Endothelial cell of umbilical vein (primary cell): ENCODE results near the gene SHISA6. TPM values are rescaled to one million over a fixed set of nuclear protein-coding genes. Genes with fewer than 3 reads are reported as not detected.

ENCODE experiments used
- BruUV-seq: library from RNA; stranded (reverse); fragments of 400-500 nt; replicated peaks from 2 replicates; lab custom pipeline; 2021; lab: Mats Ljungman, UMichigan
- CTCF ChIA-PET: fragments of 300-600, 350-600 bp; sonication (Branson Sonifier 250); formaldehyde crosslinking; loops from one replicate; lab custom pipeline; 2021; ENCODE audit warnings: antibody characterized with exemption, inconsistent platforms; lab: Charles Lee
- POLR2A ChIA-PET: fragments of 300-600, 350-600 bp; sonication (Branson Sonifier 250); formaldehyde crosslinking; loops from one replicate; lab custom pipeline; 2021; ENCODE audit warnings: antibody characterized with exemption, inconsistent platforms; lab: Charles Lee
- DNase-seq: peaks from one replicate; pipeline ENCODE4 v3.0.0-alpha.2; 2011; ENCODE audit warnings: low read depth, low spot score
- FAIRE-seq: peaks from 2 replicates; lab custom pipeline; 2011; peaks lifted over from hg19 to GRCh38; lab: Jason Lieb, UNC
- H2AFZ ChIP-seq: 2 replicates; pipeline ENCODE4 v1.6.0; 2012; ENCODE audit warnings: low read depth, low read length, control low read depth, inconsistent platforms
- H3K27ac ChIP-seq: 2 replicates; pipeline ENCODE4 v1.5.1; 2011; ENCODE audit warnings: low read depth, mild to moderate bottlenecking, control low read depth, low read length, moderate library complexity; ENCODE audit not compliant: insufficient read depth
- H3K27me3 ChIP-seq, 2 experiments: 2 replicates each; pipeline versions ENCODE4 v1.6.0 to v1.6.1; 2011; ENCODE audit warnings: low read length in 2 of 2, mixed read lengths in 1 of 2; ENCODE audit not compliant: control insufficient read depth in 2 of 2, insufficient read depth in 2 of 2
- H3K36me3 ChIP-seq, 2 experiments: 2 replicates in 1 of 2; 3 replicates in 1 of 2; pipeline ENCODE4 v1.5.1; 2011; ENCODE audit warnings: low read length in 2 of 2, mild to moderate bottlenecking in 1 of 2, moderate library complexity in 1 of 2; ENCODE audit not compliant: control insufficient read depth in 2 of 2, insufficient read depth in 2 of 2; ENCODE audit errors: extremely low read depth in 1 of 2
- H3K4me1 ChIP-seq: 3 replicates; pipeline ENCODE4 v1.5.1; 2011; ENCODE audit warnings: mild to moderate bottlenecking, low read length; ENCODE audit not compliant: control insufficient read depth, insufficient read depth; ENCODE audit errors: extremely low read depth
- H3K4me2 ChIP-seq: 2 replicates; pipeline ENCODE4 v1.6.1; 2011; ENCODE audit warnings: low read length, control low read depth, mixed read lengths; ENCODE audit not compliant: insufficient read depth
- H3K4me3 ChIP-seq, 3 experiments: fragments of 200-600 bp in 1 of 3; sonication (generic), shearing (Covaris generic) in 1 of 3; replicated peaks in 1 of 3; 2 replicates each; pipeline ENCODE4 v1.5.1; 2011 to 2016; ENCODE audit warnings: control low read depth in 3 of 3, low read length in 3 of 3, mild to moderate bottlenecking in 2 of 3, inconsistent platforms in 1 of 3, low read depth in 1 of 3, moderate library complexity in 1 of 3; ENCODE audit not compliant: insufficient read depth in 1 of 3
- H3K79me2 ChIP-seq: 2 replicates; pipeline ENCODE4 v1.6.0; 2012; ENCODE audit warnings: low read length, inconsistent platforms; ENCODE audit not compliant: control insufficient read depth, insufficient read depth
- H3K9ac ChIP-seq: replicated peaks from 2 replicates; pipeline ENCODE3; 2011; ENCODE audit warnings: low read length, control low read depth; ENCODE audit not compliant: insufficient read depth; ENCODE audit errors: extremely low read depth
- H3K9me1 ChIP-seq: replicated peaks from 3 replicates; pipeline ENCODE4 v1.6.0; 2011; ENCODE audit warnings: mild to moderate bottlenecking, low read length; ENCODE audit not compliant: control insufficient read depth, insufficient read depth; ENCODE audit errors: extremely low read depth
- H3K9me3 ChIP-seq: replicated peaks from 2 replicates; pipeline ENCODE4 v1.5.1; 2012; ENCODE audit warnings: low read length, inconsistent platforms; ENCODE audit not compliant: control insufficient read depth, insufficient read depth
- H4K20me1 ChIP-seq: replicated peaks from 2 replicates; pipeline ENCODE3; 2011; ENCODE audit warnings: mild to moderate bottlenecking, low read length; ENCODE audit not compliant: control insufficient read depth, insufficient read depth; ENCODE audit errors: extremely low read depth
- FOS ChIP-seq: IDR thresholded peaks from 2 replicates; pipeline ENCODE4 v1.6.1; 2011; ENCODE audit warnings: mild to moderate bottlenecking, low read length, moderate library complexity, borderline replicate concordance; ENCODE audit not compliant: insufficient read depth
- GATA2 ChIP-seq: IDR thresholded peaks from 2 replicates; pipeline ENCODE4 v1.7.0; 2011; ENCODE audit warnings: low read depth, mild to moderate bottlenecking, moderate library complexity, mixed read lengths, low read length; ENCODE audit not compliant: insufficient read length, insufficient read depth
- JUN ChIP-seq: IDR thresholded peaks from 2 replicates; pipeline ENCODE4 v1.6.1; 2011; ENCODE audit warnings: borderline replicate concordance, low read depth; ENCODE audit not compliant: insufficient read length, insufficient read depth
- MYC ChIP-seq: IDR thresholded peaks from one replicate; pipeline ENCODE4 v1.6.1; 2011; ENCODE audit warnings: mild to moderate bottlenecking, low read depth, low read length
- POLR2AphosphoS5 ChIP-seq: IDR thresholded peaks from 2 replicates; pipeline ENCODE4 v1.6.1; 2012; ENCODE audit warnings: low read depth, mild to moderate bottlenecking, control low read depth, low read length, moderate library complexity; ENCODE audit not compliant: insufficient read depth
- dilution Hi-C: fragments of 300-500 bp; cut with MboI; formaldehyde crosslinking; loops from one replicate; pipeline ENCODE4 v1.15.0; 2019; ENCODE audit warnings: low sequenced_read_pairs; ENCODE audit not compliant: extremely low pct_ligation_motif_present
- intact Hi-C: fragments of 100-400 bp; cut with micrococcal nuclease; formaldehyde crosslinking; loops from one replicate; pipeline ENCODE4 v1.10.0; 2022
- polyA plus RNA-seq, 4 experiments: library from polyadenylated mRNA; depleted of rRNA in 3 of 4; stranded (reverse) in 3 of 4; unstranded in 1 of 4; fragments of >200 nt; gene quantifications; 2 replicates each; pipeline versions ENCODE4 v1.2.1 to v1.2.3, GENCODE V29; 2011 to 2012; ENCODE audit warnings: missing spikeins in 1 of 4
- total RNA-seq: library from RNA; stranded (reverse); gene quantifications from 2 replicates; pipeline ENCODE4 v1.2.3, GENCODE V29; 2021
- TF ChIP-seq, protein P1 (sequence below): IDR thresholded peaks from 2 replicates; pipeline ENCODE4 v1.6.1; 2011; ENCODE audit not compliant: insufficient read depth, insufficient read length
- TF ChIP-seq, protein P2 (sequence below), 2 donors: IDR thresholded peaks; 1 replicate in 1 of 2; 2 replicates in 1 of 2; pipeline ENCODE4 v1.5.1; 2011; ENCODE audit warnings: low read length in 2 of 2, mild to moderate bottlenecking in 2 of 2, moderate library complexity in 2 of 2, control low read depth in 1 of 2, inconsistent platforms in 1 of 2, low read depth in 1 of 2; ENCODE audit not compliant: insufficient read depth in 1 of 2; ENCODE audit errors: extremely low read depth in 1 of 2

SHISA6 gene
- total and polyA plus RNA-seq, 2 donors (not counting 3 experiments of a cell fraction or from before 2014, with no cell fraction given) = not detected

DNA sequence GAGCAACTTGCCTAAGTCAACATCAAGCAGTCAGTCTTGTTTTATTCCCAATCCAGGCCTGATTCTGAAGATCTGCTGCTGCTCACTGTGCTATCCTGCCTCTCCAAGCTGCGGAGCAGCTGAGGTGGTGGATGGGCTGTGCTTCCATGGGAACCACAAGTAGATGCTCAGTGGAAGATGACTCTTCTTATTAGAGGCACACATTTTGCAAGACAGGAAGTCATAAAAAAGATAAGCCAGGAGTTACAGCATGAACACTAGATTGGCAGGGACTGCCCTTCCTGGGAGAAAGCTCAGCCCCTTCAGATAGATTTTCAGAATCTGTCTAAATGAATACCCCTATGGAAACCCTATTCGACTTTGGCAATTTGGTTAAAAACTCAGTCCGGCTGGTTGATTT is 143.1 kb downstream of the SHISA6 start:
- peaks cover 14% of the 10 kb centered on the region for H3K9me3 ChIP-seq
- POLR2A ChIA-PET = no interaction called here
- BruUV-seq = no TSS peak

DNA sequence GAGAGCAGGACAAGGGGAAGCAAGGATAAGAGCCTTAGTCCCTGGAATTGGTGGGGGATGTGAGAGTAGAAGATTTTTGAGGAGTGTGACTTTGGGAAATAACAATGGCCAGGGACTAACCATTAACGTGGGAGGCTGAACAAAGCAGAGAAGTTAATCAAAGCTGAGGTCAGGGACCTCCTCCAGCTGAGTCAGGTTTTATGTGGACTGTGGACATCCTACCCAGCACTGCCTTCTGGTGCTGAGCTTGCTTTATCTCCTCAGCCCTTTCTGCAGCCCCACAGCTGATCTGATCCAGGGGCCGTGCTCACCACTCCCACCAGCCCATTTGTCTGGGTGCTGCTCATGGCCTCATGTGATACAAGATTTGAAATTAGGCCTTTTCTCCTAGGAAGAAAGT is 146.6 kb downstream of the SHISA6 start:
- Histone ChIP-seq H3K79me2 (no peaks in the 10 kb centered on the region), H3K27ac (no peak overlapping the region), H2AFZ (no peak overlapping the region), H3K9ac (no peak overlapping the region), H3K4me2 (no peak overlapping the region), H3K4me3 (no peak overlapping the region), H3K9me1 (no peaks in the 10 kb centered on the region), H4K20me1 (no peaks in the 10 kb centered on the region), H3K27me3 (no peaks in the 10 kb centered on the region), H3K36me3 (no peaks in the 10 kb centered on the region), H3K9me3 (peaks cover 8% of the 10 kb centered on the region), H3K4me1 (no peaks in the 10 kb centered on the region)
- intact Hi-C loops (no loop called here), dilution Hi-C loops (no loop called here)
- POLR2A ChIA-PET = no interaction called here
- CTCF ChIA-PET = no interaction called here
- no peak for TF ChIP-seq POLR2AphosphoS5
- TF ChIP-seq FOS = no peak
- no peak for TF ChIP-seq MYC
- TF ChIP-seq, protein P1, sequence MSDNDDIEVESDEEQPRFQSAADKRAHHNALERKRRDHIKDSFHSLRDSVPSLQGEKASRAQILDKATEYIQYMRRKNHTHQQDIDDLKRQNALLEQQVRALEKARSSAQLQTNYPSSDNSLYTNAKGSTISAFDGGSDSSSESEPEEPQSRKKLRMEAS = no peak
- no peak for TF ChIP-seq GATA2
- TF ChIP-seq, protein P2, sequence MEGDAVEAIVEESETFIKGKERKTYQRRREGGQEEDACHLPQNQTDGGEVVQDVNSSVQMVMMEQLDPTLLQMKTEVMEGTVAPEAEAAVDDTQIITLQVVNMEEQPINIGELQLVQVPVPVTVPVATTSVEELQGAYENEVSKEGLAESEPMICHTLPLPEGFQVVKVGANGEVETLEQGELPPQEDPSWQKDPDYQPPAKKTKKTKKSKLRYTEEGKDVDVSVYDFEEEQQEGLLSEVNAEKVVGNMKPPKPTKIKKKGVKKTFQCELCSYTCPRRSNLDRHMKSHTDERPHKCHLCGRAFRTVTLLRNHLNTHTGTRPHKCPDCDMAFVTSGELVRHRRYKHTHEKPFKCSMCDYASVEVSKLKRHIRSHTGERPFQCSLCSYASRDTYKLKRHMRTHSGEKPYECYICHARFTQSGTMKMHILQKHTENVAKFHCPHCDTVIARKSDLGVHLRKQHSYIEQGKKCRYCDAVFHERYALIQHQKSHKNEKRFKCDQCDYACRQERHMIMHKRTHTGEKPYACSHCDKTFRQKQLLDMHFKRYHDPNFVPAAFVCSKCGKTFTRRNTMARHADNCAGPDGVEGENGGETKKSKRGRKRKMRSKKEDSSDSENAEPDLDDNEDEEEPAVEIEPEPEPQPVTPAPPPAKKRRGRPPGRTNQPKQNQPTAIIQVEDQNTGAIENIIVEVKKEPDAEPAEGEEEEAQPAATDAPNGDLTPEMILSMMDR (IDR thresholded peaks at IDR 0.05; ENCODE audit: extremely low read depth in 1 of 2, insufficient read depth in 1 of 2, low read depth in 1 of 2, low read length in 2 of 2) = no peak
- TF ChIP-seq JUN = no peak
- DNase-seq (no peak), FAIRE-seq (no peak)
- no TSS peak for BruUV-seq

More for the DNA sequence above, 143.1 kb downstream of the SHISA6 start:
- Histone ChIP-seq H3K27ac (no peak overlapping the region), H3K9ac (no peak overlapping the region), H3K4me2 (no peak overlapping the region), H4K20me1 (no peaks in the 10 kb centered on the region), H2AFZ (no peak overlapping the region), H3K36me3 (no peaks in the 10 kb centered on the region), H3K9me1 (no peaks in the 10 kb centered on the region), H3K4me1 (no peaks in the 10 kb centered on the region), H3K27me3 (no peaks in the 10 kb centered on the region), H3K79me2 (no peaks in the 10 kb centered on the region), H3K4me3 (no peak overlapping the region)
- DNase-seq = no peak
- CTCF ChIA-PET = no interaction called here
- FAIRE-seq = no peak
- TF ChIP-seq, protein P1 = no peak
- dilution Hi-C loops = no loop called here
- intact Hi-C loops = no loop called here
